HCT116 (cell line): Measurements from ENCODE around the gene GLIPR2. TPM values are rescaled to one million over a fixed set of nuclear protein-coding genes. Genes with fewer than 3 reads are reported as not detected.

Source experiments
- ATAC-seq: fragments of 200-7000 bp; cut with Tn5 transposase; 2 replicates; pipeline ENCODE4 v1.9.1; 2020; ENCODE audit warnings: mild to moderate bottlenecking, moderate library complexity
- BruUV-seq: library from RNA; stranded (reverse); fragments of 400-500 nt; replicated peaks from 2 replicates; lab custom pipeline; 2021; lab: Mats Ljungman, UMichigan
- CTCF ChIA-PET: fragments of 300-600 bp; sonication (Branson Sonifier 250); formaldehyde crosslinking; loops from one replicate; lab custom pipeline; 2021; ENCODE audit warnings: antibody characterized with exemption; lab: Charles Lee
- POLR2A ChIA-PET: fragments of 300-600, 350-600 bp; sonication (Branson Sonifier 250); formaldehyde crosslinking; loops from one replicate; lab custom pipeline; 2021; ENCODE audit warnings: antibody characterized with exemption; lab: Charles Lee
- RAD21 ChIA-PET, 2 experiments: fragments of 300-600 bp; sonication (Branson Sonifier 250); formaldehyde crosslinking; loops; one replicate each; lab custom pipeline; 2023; ENCODE audit warnings: low total read pairs in 2 of 2; ENCODE audit not compliant: uncharacterized antibody in 2 of 2, unreplicated experiment in 2 of 2, low non-redundant PET in 1 of 2; lab: Charles Lee
- DNase-seq: peaks from one replicate; pipeline ENCODE4 v3.0.0-alpha.2; 2010; ENCODE audit warnings: low read depth, low spot score
- H2AFZ ChIP-seq: fragments of 200-600 bp; shearing (Covaris generic), sonication (generic); 2 replicates; pipeline ENCODE4 v1.6.1; 2017; ENCODE audit warnings: low read depth, mixed run types, mixed read lengths, antibody characterized with exemption, low read length; ENCODE audit not compliant: poor library complexity, severe bottlenecking
- H3K27ac ChIP-seq: 2 replicates; pipeline ENCODE4 v1.5.1; 2012; ENCODE audit warnings: low read depth, low read length
- H3K27me3 ChIP-seq: fragments of 200-600 bp; sonication (generic); 2 replicates; pipeline ENCODE4 v1.6.1; 2016; ENCODE audit warnings: mixed run types, low read length, mixed read lengths; ENCODE audit not compliant: insufficient read depth
- H3K36me3 ChIP-seq, 2 experiments: fragments of 200-500 bp in 1 of 2; fragments of 200-600 bp in 1 of 2; sonication (Bioruptor generic) in 1 of 2; sonication (generic) in 1 of 2; 2 replicates each; pipeline versions ENCODE4 v1.5.1 to v1.6.1; 2014 to 2016; ENCODE audit warnings: low read length in 2 of 2, inconsistent platforms in 1 of 2, mixed read lengths in 1 of 2, mixed run types in 1 of 2; ENCODE audit not compliant: insufficient read depth in 2 of 2, control insufficient read depth in 1 of 2
- H3K4me1 ChIP-seq, 2 experiments: fragments of 200-600 bp in 1 of 2; sonication (generic) in 1 of 2; 2 replicates each; pipeline versions ENCODE4 v1.5.1 to v1.6.1; 2012 to 2017; ENCODE audit warnings: low read length in 2 of 2, inconsistent platforms in 1 of 2, mild to moderate bottlenecking in 1 of 2, mixed read lengths in 1 of 2, mixed run types in 1 of 2, moderate library complexity in 1 of 2; ENCODE audit not compliant: insufficient read depth in 2 of 2, control insufficient read depth in 1 of 2
- H3K4me2 ChIP-seq: fragments of 200-600 bp; sonication (generic); 2 replicates; pipeline ENCODE4 v1.6.1; 2017; ENCODE audit warnings: mixed run types, low read length, mixed read lengths
- H3K4me3 ChIP-seq, 2 experiments: fragments of 200-600 bp in 1 of 2; sonication (generic) in 1 of 2; replicated peaks in 1 of 2; 2 replicates each; pipeline ENCODE4 v1.5.1; 2011 to 2016; ENCODE audit warnings: low read length in 2 of 2, control low read depth in 1 of 2, low read depth in 1 of 2, mild to moderate bottlenecking in 1 of 2, mixed read lengths in 1 of 2, mixed run types in 1 of 2
- H3K79me2 ChIP-seq: fragments of 200-600 bp; sonication (generic); 2 replicates; pipeline ENCODE4 v1.6.1; 2017; ENCODE audit warnings: mild to moderate bottlenecking, mixed run types, low read length, moderate library complexity, mixed read lengths; ENCODE audit not compliant: insufficient read depth
- H3K9ac ChIP-seq: fragments of 200-600 bp; sonication (generic); 2 replicates; pipeline ENCODE4 v1.6.1; 2016; ENCODE audit warnings: low read length, mixed read lengths
- H3K9me2 ChIP-seq: fragments of 200-600 bp; sonication (generic), shearing (Covaris generic); 2 replicates; pipeline ENCODE4 v1.6.1; 2017; ENCODE audit warnings: mixed run types, mild to moderate bottlenecking, moderate library complexity; ENCODE audit not compliant: insufficient read depth
- H3K9me3 ChIP-seq, 2 experiments: fragments of 200-500 bp in 1 of 2; fragments of 200-600 bp in 1 of 2; sonication (Bioruptor generic) in 1 of 2; sonication (generic) in 1 of 2; 2 replicates each; pipeline ENCODE4 v1.6.1; 2014 to 2017; ENCODE audit warnings: low read length in 2 of 2, mixed read lengths in 2 of 2, inconsistent platforms in 1 of 2, low read depth in 1 of 2, mild to moderate bottlenecking in 1 of 2, mixed run types in 1 of 2, moderate library complexity in 1 of 2; ENCODE audit not compliant: control insufficient read depth in 1 of 2, insufficient read depth in 1 of 2
- H4K20me1 ChIP-seq: fragments of 200-600 bp; sonication (generic), shearing (Covaris generic); 2 replicates; pipeline ENCODE4 v1.6.1; 2017; ENCODE audit warnings: mixed run types, mild to moderate bottlenecking, moderate library complexity; ENCODE audit not compliant: insufficient read depth
- EZH2phosphoT487 ChIP-seq: fragments of 200-600 bp; IDR thresholded peaks from 2 replicates; pipeline ENCODE4 v1.6.1; 2018; ENCODE audit warnings: antibody characterized with exemption, borderline replicate concordance
- SIN3A ChIP-seq: IDR thresholded peaks from 2 replicates; pipeline ENCODE4 v1.6.1; 2012; ENCODE audit warnings: low read depth
- intact Hi-C: fragments of 100-400 bp; cut with micrococcal nuclease; formaldehyde crosslinking; loops from 2 replicates; pipeline ENCODE4 v1.10.0; 2022
- total RNA-seq: library from RNA; stranded (reverse); gene quantifications from one replicate; pipeline ENCODE4 v1.2.1, GENCODE V29; 2021; ENCODE audit not compliant: unreplicated experiment
- TF ChIP-seq, protein P1 (sequence below): IDR thresholded peaks from 2 replicates; pipeline ENCODE4 v1.6.1; 2012; ENCODE audit warnings: low read depth
- TF ChIP-seq, protein P2 (sequence below), 3 experiments: fragments of 200-600 bp in 1 of 3; sonication (generic) in 1 of 3; IDR thresholded peaks in 2 of 3; conservative IDR thresholded peaks in 1 of 3; 2 replicates each; pipeline ENCODE4 v1.5.1; 2012 to 2017; ENCODE audit warnings: low read depth in 2 of 3, low read length in 2 of 3, antibody characterized with exemption in 1 of 3, borderline replicate concordance in 1 of 3, control low read depth in 1 of 3, mild to moderate bottlenecking in 1 of 3, mixed read lengths in 1 of 3, mixed run types in 1 of 3, moderate library complexity in 1 of 3; ENCODE audit not compliant: insufficient read depth in 1 of 3

The GLIPR2 gene
- total RNA-seq, 1 experiment from 2014 or later: 14.5 TPM

DNA sequence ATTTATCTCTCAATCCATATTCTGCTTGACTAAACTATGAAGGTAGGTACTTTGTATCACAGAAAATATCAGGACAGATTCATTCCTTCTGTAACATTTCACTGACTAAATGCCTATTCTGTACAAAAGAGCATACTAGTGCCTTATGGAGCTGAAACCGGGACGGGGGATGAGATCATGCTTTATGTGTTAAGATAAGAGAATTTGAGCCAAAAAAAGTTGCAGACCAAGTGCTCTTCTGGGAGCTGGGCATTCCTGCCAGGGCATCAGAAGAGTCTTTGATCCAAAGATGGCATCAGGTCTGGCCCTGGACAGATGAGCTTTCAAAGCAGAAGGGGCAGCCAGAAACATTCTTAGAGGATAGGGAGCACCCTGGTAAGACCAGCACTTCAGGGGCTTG, 27.5 kb upstream of the GLIPR2 start:
- intact Hi-C loops: loop anchor here (10.0 kb wide), 1 partner anchor 216 kb away; no protein-coding TSS in a partner anchor
- Histone ChIP-seq H3K27me3 (no peaks in the 10 kb centered on the region), H3K79me2 (no peaks in the 10 kb centered on the region), H3K4me1 (no peaks in the 10 kb centered on the region), H3K4me3 (no peak overlapping the region), H3K4me2 (no peak overlapping the region), H3K27ac (no peak overlapping the region), H2AFZ (no peak overlapping the region), H3K9ac (no peak overlapping the region), H3K9me2 (no peaks in the 10 kb centered on the region), H3K36me3 (no peaks in the 10 kb centered on the region), H3K9me3 (no peaks in the 10 kb centered on the region), H4K20me1 (no peaks in the 10 kb centered on the region)
- RAD21 ChIA-PET: no interaction called here
- POLR2A ChIA-PET: interaction anchor here (1.3 kb wide), 1 partner anchor 81 kb away, joined by 5 read pairs; no protein-coding TSS in a partner anchor
- TF ChIP-seq EZH2phosphoT487 (no peak), SIN3A (no peak)
- TF ChIP-seq, protein P1, sequence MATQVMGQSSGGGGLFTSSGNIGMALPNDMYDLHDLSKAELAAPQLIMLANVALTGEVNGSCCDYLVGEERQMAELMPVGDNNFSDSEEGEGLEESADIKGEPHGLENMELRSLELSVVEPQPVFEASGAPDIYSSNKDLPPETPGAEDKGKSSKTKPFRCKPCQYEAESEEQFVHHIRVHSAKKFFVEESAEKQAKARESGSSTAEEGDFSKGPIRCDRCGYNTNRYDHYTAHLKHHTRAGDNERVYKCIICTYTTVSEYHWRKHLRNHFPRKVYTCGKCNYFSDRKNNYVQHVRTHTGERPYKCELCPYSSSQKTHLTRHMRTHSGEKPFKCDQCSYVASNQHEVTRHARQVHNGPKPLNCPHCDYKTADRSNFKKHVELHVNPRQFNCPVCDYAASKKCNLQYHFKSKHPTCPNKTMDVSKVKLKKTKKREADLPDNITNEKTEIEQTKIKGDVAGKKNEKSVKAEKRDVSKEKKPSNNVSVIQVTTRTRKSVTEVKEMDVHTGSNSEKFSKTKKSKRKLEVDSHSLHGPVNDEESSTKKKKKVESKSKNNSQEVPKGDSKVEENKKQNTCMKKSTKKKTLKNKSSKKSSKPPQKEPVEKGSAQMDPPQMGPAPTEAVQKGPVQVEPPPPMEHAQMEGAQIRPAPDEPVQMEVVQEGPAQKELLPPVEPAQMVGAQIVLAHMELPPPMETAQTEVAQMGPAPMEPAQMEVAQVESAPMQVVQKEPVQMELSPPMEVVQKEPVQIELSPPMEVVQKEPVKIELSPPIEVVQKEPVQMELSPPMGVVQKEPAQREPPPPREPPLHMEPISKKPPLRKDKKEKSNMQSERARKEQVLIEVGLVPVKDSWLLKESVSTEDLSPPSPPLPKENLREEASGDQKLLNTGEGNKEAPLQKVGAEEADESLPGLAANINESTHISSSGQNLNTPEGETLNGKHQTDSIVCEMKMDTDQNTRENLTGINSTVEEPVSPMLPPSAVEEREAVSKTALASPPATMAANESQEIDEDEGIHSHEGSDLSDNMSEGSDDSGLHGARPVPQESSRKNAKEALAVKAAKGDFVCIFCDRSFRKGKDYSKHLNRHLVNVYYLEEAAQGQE: no peak
- TF ChIP-seq, protein P2, sequence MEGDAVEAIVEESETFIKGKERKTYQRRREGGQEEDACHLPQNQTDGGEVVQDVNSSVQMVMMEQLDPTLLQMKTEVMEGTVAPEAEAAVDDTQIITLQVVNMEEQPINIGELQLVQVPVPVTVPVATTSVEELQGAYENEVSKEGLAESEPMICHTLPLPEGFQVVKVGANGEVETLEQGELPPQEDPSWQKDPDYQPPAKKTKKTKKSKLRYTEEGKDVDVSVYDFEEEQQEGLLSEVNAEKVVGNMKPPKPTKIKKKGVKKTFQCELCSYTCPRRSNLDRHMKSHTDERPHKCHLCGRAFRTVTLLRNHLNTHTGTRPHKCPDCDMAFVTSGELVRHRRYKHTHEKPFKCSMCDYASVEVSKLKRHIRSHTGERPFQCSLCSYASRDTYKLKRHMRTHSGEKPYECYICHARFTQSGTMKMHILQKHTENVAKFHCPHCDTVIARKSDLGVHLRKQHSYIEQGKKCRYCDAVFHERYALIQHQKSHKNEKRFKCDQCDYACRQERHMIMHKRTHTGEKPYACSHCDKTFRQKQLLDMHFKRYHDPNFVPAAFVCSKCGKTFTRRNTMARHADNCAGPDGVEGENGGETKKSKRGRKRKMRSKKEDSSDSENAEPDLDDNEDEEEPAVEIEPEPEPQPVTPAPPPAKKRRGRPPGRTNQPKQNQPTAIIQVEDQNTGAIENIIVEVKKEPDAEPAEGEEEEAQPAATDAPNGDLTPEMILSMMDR (IDR thresholded peaks at IDR 0.05 in 2 of 3, conservative IDR thresholded peaks at IDR 0.05 in 1 of 3; ENCODE audit: borderline replicate concordance in 1 of 3, insufficient read depth in 1 of 3, low read depth in 2 of 3, low read length in 2 of 3): no peak
- no TSS peak for BruUV-seq
- no peak for DNase-seq
- CTCF ChIA-PET: no interaction called here
- no peak for ATAC-seq
